Measurements from ENCODE around the gene OR10A6.

OR10A6 gene

GRCh38 chr11:7941146-7941545, 10.1 kb upstream of the OR10A6 start:
- H3K27ac ChIP-seq (ENCODE audit: low read length) = no peak overlapping the region
- no peaks in the 10 kb centered on the region for H3K36me3 ChIP-seq (ENCODE audit: insufficient read depth, low read length)
- H3K27me3 ChIP-seq (ENCODE audit: insufficient read depth, low read length, poor library complexity) = peaks cover 3% of the 10 kb centered on the region
- H3K4me3 ChIP-seq (ENCODE audit: low read depth in 1 of 2, low read length in 2 of 2) = no peak overlapping the region
- H3K4me1 ChIP-seq (ENCODE audit: insufficient read depth, low read length) = no peaks in the 10 kb centered on the region
- H3K9me3 ChIP-seq (ENCODE audit: insufficient read depth, low read length, severe bottlenecking) = no peaks in the 10 kb centered on the region
- ATAC-seq (ENCODE audit: insufficient read depth, low read depth) = no peak
- no peak overlapping the region for H3K4me2 ChIP-seq (ENCODE audit: insufficient read depth, low read length)
- H4K20me1 ChIP-seq (ENCODE audit: insufficient read depth, low read length) = no peaks in the 10 kb centered on the region
- no peak for DNase-seq
- no peak overlapping the region for H3K9ac ChIP-seq (ENCODE audit: low read depth, low read length)
- no peak overlapping the region for H2AFZ ChIP-seq (ENCODE audit: low read depth, low read length)
- TF ChIP-seq CTCF (IDR thresholded peaks at IDR 0.05; ENCODE audit: borderline replicate concordance, extremely low read depth, low read length, poor library complexity, severe bottlenecking) (no peak), EZH2 (IDR thresholded peaks at IDR 0.05; ENCODE audit: borderline replicate concordance, low read depth, low read length, severe bottlenecking) (no peak)
- no peaks in the 10 kb centered on the region for H3K79me2 ChIP-seq (ENCODE audit: insufficient read depth, low read length)

DNA sequence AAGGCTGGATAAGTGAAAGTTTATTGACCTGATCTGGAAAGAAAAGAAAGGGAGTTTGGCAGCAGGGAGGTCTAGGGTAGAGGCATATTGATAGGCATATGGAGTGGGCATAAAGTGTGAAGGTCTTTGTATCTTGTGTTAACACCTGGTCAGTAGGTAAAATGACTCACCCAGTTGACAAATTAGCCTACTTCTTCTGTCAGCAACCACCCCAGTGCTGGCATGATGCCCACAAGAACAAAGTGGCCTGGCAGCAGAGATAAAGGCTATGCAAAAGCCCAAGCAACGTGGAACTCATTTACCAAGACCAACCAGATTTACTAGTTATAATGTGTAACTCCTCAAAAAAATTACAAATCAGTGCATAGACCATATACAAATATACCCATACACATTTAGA, 5.5 kb upstream of the OR10A6 start:
- H3K4me2 ChIP-seq (ENCODE audit: insufficient read depth, low read length) = no peak overlapping the region
- no peaks in the 10 kb centered on the region for H3K36me3 ChIP-seq (ENCODE audit: insufficient read depth, low read length)
- TF ChIP-seq EZH2 (IDR thresholded peaks at IDR 0.05; ENCODE audit: borderline replicate concordance, low read depth, low read length, severe bottlenecking) (no peak), CTCF (IDR thresholded peaks at IDR 0.05; ENCODE audit: borderline replicate concordance, extremely low read depth, low read length, poor library complexity, severe bottlenecking) (no peak)
- no peak overlapping the region for H3K4me3 ChIP-seq (ENCODE audit: low read depth in 1 of 2, low read length in 2 of 2)
- no peaks in the 10 kb centered on the region for H3K9me3 ChIP-seq (ENCODE audit: insufficient read depth, low read length, severe bottlenecking)
- H3K4me1 ChIP-seq (ENCODE audit: insufficient read depth, low read length) = no peaks in the 10 kb centered on the region
- no peak overlapping the region for H3K27ac ChIP-seq (ENCODE audit: low read length)
- H2AFZ ChIP-seq (ENCODE audit: low read depth, low read length) = no peak overlapping the region
- no peak for ATAC-seq (ENCODE audit: insufficient read depth, low read depth)
- no peaks in the 10 kb centered on the region for H4K20me1 ChIP-seq (ENCODE audit: insufficient read depth, low read length)
- H3K27me3 ChIP-seq (ENCODE audit: insufficient read depth, low read length, poor library complexity) = peaks cover 3% of the 10 kb centered on the region
- no peak for DNase-seq
- no peak overlapping the region for H3K9ac ChIP-seq (ENCODE audit: low read depth, low read length)
- H3K79me2 ChIP-seq (ENCODE audit: insufficient read depth, low read length) = no peaks in the 10 kb centered on the region

GRCh38 chr11:7927635-7928034, 3.4 kb downstream of the OR10A6 start:
- no peaks in the 10 kb centered on the region for H3K4me1 ChIP-seq (ENCODE audit: insufficient read depth, low read length)

More at GRCh38 chr11:7927635-7928034, 3.4 kb downstream of the OR10A6 start:
- Histone ChIP-seq H3K27me3 (ENCODE audit: insufficient read depth, low read length, poor library complexity) (no peaks in the 10 kb centered on the region), H4K20me1 (ENCODE audit: insufficient read depth, low read length) (no peaks in the 10 kb centered on the region), H2AFZ (ENCODE audit: low read depth, low read length) (no peak overlapping the region), H3K79me2 (ENCODE audit: insufficient read depth, low read length) (no peaks in the 10 kb centered on the region), H3K9ac (ENCODE audit: low read depth, low read length) (no peak overlapping the region), H3K4me2 (ENCODE audit: insufficient read depth, low read length) (no peak overlapping the region), H3K27ac (ENCODE audit: low read length) (no peak overlapping the region), H3K9me3 (ENCODE audit: insufficient read depth, low read length, severe bottlenecking) (no peaks in the 10 kb centered on the region), H3K4me3 (ENCODE audit: low read depth in 1 of 2, low read length in 2 of 2) (no peak overlapping the region), H3K36me3 (ENCODE audit: insufficient read depth, low read length) (no peaks in the 10 kb centered on the region)
- ATAC-seq (ENCODE audit: insufficient read depth, low read depth) (no peak), DNase-seq (no peak)
- TF ChIP-seq EZH2 (IDR thresholded peaks at IDR 0.05; ENCODE audit: borderline replicate concordance, low read depth, low read length, severe bottlenecking) (no peak), CTCF (IDR thresholded peaks at IDR 0.05; ENCODE audit: borderline replicate concordance, extremely low read depth, low read length, poor library complexity, severe bottlenecking) (no peak)

Measured in DND-41 (cell line).